Mesothelial cell of epicardium (in vitro differentiated cells): ENCODE data around the gene AASDH. TPM values are rescaled to one million over a fixed set of nuclear protein-coding genes. Genes with fewer than 3 reads are reported as not detected.

ENCODE experiments used
- DNase-seq, 2 experiments: peaks; one replicate each; pipeline ENCODE4 v3.0.0; 2021; ENCODE audit warnings: low spot score in 2 of 2; ENCODE audit not compliant: unreplicated experiment in 2 of 2
- H3K27ac Mint-ChIP-seq: 2 replicates; pipeline ENCODE4 v1.8.0; 2021; ENCODE audit warnings: mixed read lengths
- H3K27me3 Mint-ChIP-seq: 2 replicates; pipeline ENCODE4 v1.8.0; 2021; ENCODE audit warnings: low read depth, mixed read lengths
- H3K36me3 Mint-ChIP-seq: 2 replicates; pipeline ENCODE4 v1.8.0; 2021; ENCODE audit warnings: mixed read lengths
- H3K4me1 Mint-ChIP-seq: 2 replicates; pipeline ENCODE4 v1.8.0; 2021; ENCODE audit warnings: mixed read lengths
- H3K4me3 Mint-ChIP-seq: 2 replicates; pipeline ENCODE4 v1.8.0; 2021; ENCODE audit warnings: mild to moderate bottlenecking, moderate library complexity, mixed read lengths
- H3K9me3 Mint-ChIP-seq: 2 replicates; pipeline ENCODE4 v1.8.0; 2021; ENCODE audit warnings: mixed read lengths
- total RNA-seq: library from RNA; stranded (reverse); gene quantifications from 3 replicates; pipeline ENCODE4 v1.2.1, GENCODE V29; 2021
- TF ChIP-seq, protein P1 (sequence below): fragments of 200-600 bp; sonication (generic); IDR thresholded peaks from one replicate; pipeline ENCODE4 v1.5.0; 2021; ENCODE audit warnings: antibody characterized with exemption; ENCODE audit not compliant: unreplicated experiment

AASDH gene
- total RNA-seq, 1 donor from 2014 or later = 21.9 TPM

DNA sequence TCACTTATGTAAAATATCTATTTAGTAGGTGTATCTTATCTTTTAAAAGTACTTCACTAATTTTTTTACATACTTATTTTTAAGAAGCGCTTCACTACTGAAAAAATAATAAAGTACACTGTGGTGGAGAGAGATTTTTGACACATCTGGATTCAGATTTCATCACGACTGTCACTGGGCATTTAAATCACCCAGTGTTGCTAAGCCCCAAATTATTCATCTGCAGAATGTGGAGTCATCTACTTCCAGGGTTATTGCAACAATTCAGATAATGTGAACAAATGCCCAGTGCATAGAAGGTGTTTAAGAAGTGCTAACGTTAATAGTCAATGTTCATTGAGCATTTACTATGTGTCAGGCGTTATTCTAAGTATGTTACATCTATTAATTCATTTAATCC is 41.8 kb downstream of the AASDH start:
- Mint-ChIP-seq H3K27me3 (no peaks in the 10 kb centered on the region), H3K4me1 (no peaks in the 10 kb centered on the region), H3K4me3 (no peak overlapping the region), H3K27ac (no peak overlapping the region), H3K9me3 (no peaks in the 10 kb centered on the region), H3K36me3 (peaks cover 36% of the 10 kb centered on the region)
- TF ChIP-seq, protein P1, sequence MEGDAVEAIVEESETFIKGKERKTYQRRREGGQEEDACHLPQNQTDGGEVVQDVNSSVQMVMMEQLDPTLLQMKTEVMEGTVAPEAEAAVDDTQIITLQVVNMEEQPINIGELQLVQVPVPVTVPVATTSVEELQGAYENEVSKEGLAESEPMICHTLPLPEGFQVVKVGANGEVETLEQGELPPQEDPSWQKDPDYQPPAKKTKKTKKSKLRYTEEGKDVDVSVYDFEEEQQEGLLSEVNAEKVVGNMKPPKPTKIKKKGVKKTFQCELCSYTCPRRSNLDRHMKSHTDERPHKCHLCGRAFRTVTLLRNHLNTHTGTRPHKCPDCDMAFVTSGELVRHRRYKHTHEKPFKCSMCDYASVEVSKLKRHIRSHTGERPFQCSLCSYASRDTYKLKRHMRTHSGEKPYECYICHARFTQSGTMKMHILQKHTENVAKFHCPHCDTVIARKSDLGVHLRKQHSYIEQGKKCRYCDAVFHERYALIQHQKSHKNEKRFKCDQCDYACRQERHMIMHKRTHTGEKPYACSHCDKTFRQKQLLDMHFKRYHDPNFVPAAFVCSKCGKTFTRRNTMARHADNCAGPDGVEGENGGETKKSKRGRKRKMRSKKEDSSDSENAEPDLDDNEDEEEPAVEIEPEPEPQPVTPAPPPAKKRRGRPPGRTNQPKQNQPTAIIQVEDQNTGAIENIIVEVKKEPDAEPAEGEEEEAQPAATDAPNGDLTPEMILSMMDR = no peak
- no peak for DNase-seq

GRCh38 chr4:56342746-56343145 is 44.5 kb downstream of the AASDH start:
- H3K4me1 Mint-ChIP-seq = no peaks in the 10 kb centered on the region
- TF ChIP-seq, protein P1 = no peak
- peaks cover 39% of the 10 kb centered on the region for H3K36me3 Mint-ChIP-seq
- DNase-seq = no peak
- H3K27ac Mint-ChIP-seq = no peak overlapping the region
- peaks cover 11% of the 10 kb centered on the region for H3K9me3 Mint-ChIP-seq
- H3K4me3 Mint-ChIP-seq = no peak overlapping the region
- no peaks in the 10 kb centered on the region for H3K27me3 Mint-ChIP-seq

- TF ChIP-seq, protein P1 = no peak
- DNase-seq = no peak
- H3K9me3 Mint-ChIP-seq = peaks cover 7% of the 10 kb centered on the region
- peaks cover 23% of the 10 kb centered on the region for H3K36me3 Mint-ChIP-seq
- H3K4me3 Mint-ChIP-seq = no peak overlapping the region
- H3K27me3 Mint-ChIP-seq = no peaks in the 10 kb centered on the region
- no peak overlapping the region for H3K27ac Mint-ChIP-seq
- H3K4me1 Mint-ChIP-seq = no peaks in the 10 kb centered on the region
Measured at GRCh38 chr4:56330691-56331090, 56.6 kb downstream of the AASDH start.

DNA sequence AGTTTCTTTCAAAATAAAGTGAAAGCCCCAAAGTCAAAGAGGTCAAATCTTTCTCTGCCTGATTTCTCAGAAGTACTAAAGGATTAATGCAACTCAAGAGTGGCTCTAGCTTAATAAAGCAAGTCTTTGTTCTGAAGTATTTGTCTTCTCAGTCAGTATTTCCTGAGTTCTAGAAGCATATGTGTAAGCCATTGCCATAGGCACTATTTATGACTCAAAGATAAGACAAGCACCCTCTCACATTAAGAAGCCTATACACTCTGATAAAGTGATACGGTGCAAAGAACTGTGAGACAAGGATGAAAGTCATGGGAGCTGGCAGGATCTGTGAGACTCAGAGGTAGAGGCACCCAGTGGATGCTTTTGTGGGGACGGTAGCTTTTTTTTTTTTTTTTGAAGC is 60.9 kb downstream of the AASDH start:
- Mint-ChIP-seq H3K4me1 (peaks cover 5% of the 10 kb centered on the region), H3K9me3 (no peaks in the 10 kb centered on the region), H3K27me3 (no peaks in the 10 kb centered on the region), H3K4me3 (no peak overlapping the region), H3K36me3 (peaks cover 22% of the 10 kb centered on the region), H3K27ac (no peak overlapping the region)
- DNase-seq = no peak
- TF ChIP-seq, protein P1 = no peak

GRCh38 chr4:56324011-56324610 is 63.2 kb downstream of the AASDH start:
- Mint-ChIP-seq H3K4me3 (no peak overlapping the region), H3K9me3 (no peaks in the 10 kb centered on the region), H3K27me3 (no peaks in the 10 kb centered on the region), H3K27ac (no peak overlapping the region), H3K4me1 (peaks cover 8% of the 10 kb centered on the region), H3K36me3 (peaks cover 17% of the 10 kb centered on the region)
- TF ChIP-seq, protein P1 = no peak
- no peak for DNase-seq

DNA sequence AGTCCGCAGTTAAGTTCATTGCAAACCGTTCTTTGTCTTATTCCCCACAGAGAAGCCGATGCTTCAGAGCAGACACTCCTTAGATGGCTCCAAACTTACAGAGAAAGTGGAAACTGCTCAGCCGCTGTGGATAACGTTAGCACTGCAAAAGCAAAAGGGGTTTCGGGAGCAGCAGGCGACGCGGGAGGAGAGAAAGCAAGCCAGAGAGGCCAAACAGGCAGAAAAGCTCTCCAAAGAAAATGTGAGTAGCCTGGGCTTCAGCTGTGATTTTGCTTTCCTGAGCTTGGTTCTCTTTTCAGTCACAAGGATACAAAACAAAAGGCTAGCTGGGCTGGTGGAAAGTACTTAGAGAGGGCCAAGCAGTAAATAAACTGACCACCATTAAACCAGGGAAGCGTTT is 64.0 kb downstream of the AASDH start:
- no peak overlapping the region for H3K27ac Mint-ChIP-seq
- H3K9me3 Mint-ChIP-seq = no peaks in the 10 kb centered on the region
- peaks cover 18% of the 10 kb centered on the region for H3K36me3 Mint-ChIP-seq
- peaks cover 8% of the 10 kb centered on the region for H3K4me1 Mint-ChIP-seq
- no peak for DNase-seq
- TF ChIP-seq, protein P1 = no peak
- no peak overlapping the region for H3K4me3 Mint-ChIP-seq
- no peaks in the 10 kb centered on the region for H3K27me3 Mint-ChIP-seq
